C1 segment of cervical spinal cord (tissue), 14 donors: Measurements from ENCODE around the gene ARHGAP22.

Source experiments
- DNase-seq, 14 donors: peaks; one replicate each; lab custom pipeline; 2025; lab: John Stamatoyannopoulos, UW

ARHGAP22 gene

GRCh38 chr10:48453451-48454301, 151.2 kb downstream of the ARHGAP22 start:
- DNase-seq, result no peak

- no peak for DNase-seq
Observed at GRCh38 chr10:48452879-48453412, 151.9 kb downstream of the ARHGAP22 start.

- DNase-seq, result no peak
Observed at GRCh38 chr10:48451969-48452878, 152.6 kb downstream of the ARHGAP22 start.

- no peak for DNase-seq
Observed at GRCh38 chr10:48450741-48451466, 154.0 kb downstream of the ARHGAP22 start.

- DNase-seq, result no peak
Observed at GRCh38 chr10:48450233-48450740, 154.6 kb downstream of the ARHGAP22 start.

GRCh38 chr10:48449501-48450232, 155.2 kb downstream of the ARHGAP22 start:
- DNase-seq, result peak in 11 of 14 donors; percentile 15 to 73 (median 50)

GRCh38 chr10:48448796-48449195, 156.1 kb downstream of the ARHGAP22 start:
- no peak for DNase-seq

GRCh38 chr10:48447356-48448215, 157.3 kb downstream of the ARHGAP22 start:
- DNase-seq, result no peak

GRCh38 chr10:48446785-48447184, 158.1 kb downstream of the ARHGAP22 start:
- no peak for DNase-seq

- no peak for DNase-seq
Observed at GRCh38 chr10:48445932-48446331, 158.9 kb downstream of the ARHGAP22 start.

GRCh38 chr10:48444861-48445841, 159.7 kb downstream of the ARHGAP22 start:
- DNase-seq, result no peak

GRCh38 chr10:48444266-48444665, 160.6 kb downstream of the ARHGAP22 start:
- DNase-seq, result no peak

GRCh38 chr10:48442809-48443177, 162.1 kb downstream of the ARHGAP22 start:
- no peak for DNase-seq

GRCh38 chr10:48442090-48442808, 162.6 kb downstream of the ARHGAP22 start:
- no peak for DNase-seq

GRCh38 chr10:48440771-48441170, 164.1 kb downstream of the ARHGAP22 start:
- no peak for DNase-seq

- DNase-seq, result no peak
Observed at GRCh38 chr10:48439581-48440041, 165.3 kb downstream of the ARHGAP22 start.

- DNase-seq, result no peak
Observed at GRCh38 chr10:48439031-48439430, 165.8 kb downstream of the ARHGAP22 start.

- DNase-seq, result no peak
Observed at GRCh38 chr10:48437546-48437945, 167.3 kb downstream of the ARHGAP22 start.
